Subcutaneous abdominal adipose tissue (tissue), 5 donors: ENCODE results near the gene RARG.

Experiments
- H3K27ac ChIP-seq: one replicate; pipeline ENCODE4 v1.7.0; 2013; ENCODE audit warnings: low read depth, mild to moderate bottlenecking, inconsistent platforms, low read length, moderate library complexity
- H3K27me3 ChIP-seq, 5 donors: one replicate each; pipeline ENCODE4 v1.7.0; 2013; ENCODE audit warnings: low read length in 5 of 5, inconsistent platforms in 1 of 5; ENCODE audit not compliant: control insufficient read depth in 5 of 5, insufficient read depth in 4 of 5
- H3K36me3 ChIP-seq, 5 donors: one replicate each; pipeline ENCODE4 v1.7.0; 2013; ENCODE audit warnings: low read length in 5 of 5; ENCODE audit not compliant: control insufficient read depth in 5 of 5, insufficient read depth in 5 of 5
- H3K4me1 ChIP-seq, 5 donors: one replicate each; pipeline ENCODE4 v1.7.0; 2013; ENCODE audit warnings: low read length in 5 of 5, mild to moderate bottlenecking in 3 of 5, moderate library complexity in 1 of 5; ENCODE audit not compliant: control insufficient read depth in 5 of 5, insufficient read depth in 5 of 5
- H3K4me3 ChIP-seq, 5 donors: one replicate each; pipeline ENCODE4 v1.7.0; 2013; ENCODE audit warnings: low read length in 5 of 5, low read depth in 1 of 5
- H3K9ac ChIP-seq, 5 donors: one replicate each; pipeline ENCODE4 v1.7.0; 2013; ENCODE audit warnings: low read length in 5 of 5, mild to moderate bottlenecking in 4 of 5, moderate library complexity in 3 of 5
- H3K9me3 ChIP-seq, 5 donors: one replicate each; pipeline ENCODE4 v1.7.0; 2013; ENCODE audit warnings: low read length in 5 of 5; ENCODE audit not compliant: control insufficient read depth in 5 of 5
- donor health status: healthy.
- donor health status: healthy.
- donor health status: healthy.
- donor health status: healthy.
- donor health status: healthy.

RARG gene

DNA sequence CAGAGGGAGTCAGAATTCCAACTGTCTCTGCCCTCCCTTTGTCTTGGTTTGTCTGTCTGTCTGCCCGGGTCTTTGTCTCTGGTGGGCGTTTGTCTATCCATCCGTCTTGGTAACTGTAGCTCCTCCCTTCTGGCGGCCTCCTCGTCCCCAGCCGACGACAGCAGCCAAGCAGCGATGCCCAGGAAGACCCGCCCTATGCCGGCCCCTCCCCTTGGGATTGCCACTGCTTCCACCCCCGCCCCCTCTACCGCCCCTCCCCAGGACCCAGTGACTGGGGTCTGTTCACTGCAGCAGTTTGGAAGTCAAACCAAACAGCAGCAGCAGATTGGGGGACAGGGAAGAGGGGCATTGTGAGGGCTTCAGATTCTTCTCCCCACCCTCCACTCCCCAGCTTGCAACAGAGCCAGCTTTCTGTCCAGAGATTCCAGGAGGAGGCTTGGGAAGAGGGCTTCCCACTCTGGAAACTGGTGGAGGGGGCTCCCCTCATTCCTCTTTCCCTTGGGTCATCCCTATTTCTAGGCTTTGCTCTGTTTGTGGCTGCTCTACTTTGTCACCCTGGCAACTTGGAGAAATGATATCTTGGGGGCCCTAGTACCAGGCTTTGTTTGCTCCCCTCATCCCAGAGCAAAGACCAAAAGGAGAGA is 2.4 kb upstream of the RARG start:
- Histone ChIP-seq H3K4me3 (peak overlapping the region in 1 of 5 donors; percentile 2), H3K36me3 (no peaks in the 10 kb centered on the region), H3K9me3 (no peaks in the 10 kb centered on the region), H3K27me3 (peaks cover 0 to 22% (median 4%) of the 10 kb centered on the region in 5 donors), H3K27ac (peak overlapping the region; percentile 24), H3K4me1 (peaks cover 2 to 32% (median 28%) of the 10 kb centered on the region in 5 donors), H3K9ac (peak overlapping the region in 1 of 5 donors; percentile 19)

DNA sequence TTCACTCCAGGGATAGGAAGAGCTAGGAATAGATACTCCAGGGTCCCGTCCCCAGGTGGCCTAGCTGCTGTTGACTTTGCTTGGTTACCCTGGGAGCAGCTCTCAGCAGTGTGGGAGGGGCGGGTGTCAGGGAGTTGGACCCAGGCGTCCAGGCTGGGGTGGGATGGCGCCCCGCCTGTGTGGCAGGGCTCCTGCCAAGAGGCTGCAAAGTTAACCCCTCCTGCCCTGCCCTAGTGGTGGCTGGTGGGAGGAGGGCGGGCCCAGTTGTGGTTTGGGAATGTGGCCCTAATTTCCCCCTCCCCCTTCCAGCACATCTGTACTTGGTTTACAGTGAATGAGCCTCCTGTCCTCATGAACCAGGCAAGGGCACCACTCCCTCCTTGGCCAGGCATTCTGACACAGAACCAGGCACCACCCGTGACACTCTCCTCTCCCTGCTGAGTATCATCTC is 1.7 kb upstream of the RARG start:
- Histone ChIP-seq H3K4me1 (peaks cover 2 to 32% (median 28%) of the 10 kb centered on the region in 5 donors), H3K9me3 (no peaks in the 10 kb centered on the region), H3K27ac (peak overlapping the region; percentile 24), H3K27me3 (peaks cover 0 to 22% (median 4%) of the 10 kb centered on the region in 5 donors), H3K4me3 (peak overlapping the region in 3 of 5 donors; percentile 2 to 66 (median 58)), H3K36me3 (no peaks in the 10 kb centered on the region), H3K9ac (peak overlapping the region in 1 of 5 donors; percentile 19)

DNA sequence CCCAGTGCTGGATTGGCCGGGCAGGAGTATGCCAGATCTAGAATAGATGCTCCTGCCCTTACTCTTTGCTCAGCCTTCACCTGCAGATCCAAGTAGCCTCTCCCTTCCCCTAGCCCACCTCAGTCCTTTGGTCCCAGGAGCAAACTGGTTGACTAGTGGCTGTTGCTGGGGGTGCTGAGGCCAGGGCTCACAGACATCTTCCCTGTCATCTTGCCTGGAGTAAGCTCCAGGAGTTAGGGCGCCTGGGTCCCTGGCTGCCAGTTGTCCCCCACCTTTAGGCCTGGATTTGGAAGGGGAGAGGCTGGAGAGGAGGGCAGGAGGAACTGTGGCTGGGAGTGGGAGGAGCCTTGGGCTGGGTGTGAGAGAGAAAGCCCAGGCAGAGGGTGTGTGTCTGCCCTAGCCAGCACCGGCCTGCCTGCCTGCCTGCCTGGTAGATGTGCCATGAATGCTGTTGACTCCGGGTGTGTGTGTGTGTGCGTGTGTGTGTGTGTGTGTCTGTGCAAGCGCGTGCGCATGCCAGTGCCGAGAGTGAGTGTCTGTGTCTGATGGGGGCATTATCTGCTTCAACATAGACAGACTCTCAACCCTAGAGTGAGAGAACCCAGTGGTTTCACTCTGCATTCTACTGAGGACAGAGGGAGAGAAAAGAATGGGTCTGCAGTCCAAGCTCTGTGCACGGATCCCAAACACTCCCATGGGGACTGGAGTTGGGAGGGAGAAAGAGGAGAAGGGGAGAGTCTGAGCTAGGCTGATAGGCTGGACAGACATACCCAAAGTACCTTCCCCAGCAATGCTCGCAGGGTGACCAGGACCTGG is 845 bp upstream of the RARG start:
- Histone ChIP-seq H3K27me3 (peaks cover 0 to 22% (median 4%) of the 10 kb centered on the region in 5 donors), H3K36me3 (peaks cover 0 to 2% (median 0%) of the 10 kb centered on the region in 5 donors), H3K9me3 (no peaks in the 10 kb centered on the region), H3K4me3 (peak overlapping the region; percentile 35 to 66 (median 58)), H3K27ac (no peak overlapping the region), H3K4me1 (peaks cover 2 to 32% (median 28%) of the 10 kb centered on the region in 5 donors), H3K9ac (peak overlapping the region in 2 of 5 donors; percentile 3 to 57)

DNA sequence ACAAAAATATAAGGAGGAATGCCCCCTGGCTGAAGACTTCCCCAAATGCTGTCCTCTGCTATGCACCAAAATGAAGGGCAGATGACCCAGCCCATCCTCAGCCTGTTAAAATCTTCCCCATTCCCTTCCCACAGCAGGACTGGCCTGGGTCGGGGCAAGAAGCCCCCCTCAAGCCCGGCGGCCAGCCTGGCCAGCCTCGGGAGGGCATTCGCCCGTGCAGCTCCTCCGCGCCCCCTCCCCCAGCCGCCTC is 413 bp downstream of the RARG start:
- peak overlapping the region in 3 of 5 donors; percentile 56 to 64 (median 59) for H3K9ac ChIP-seq
- H3K4me1 ChIP-seq: peaks cover 2 to 32% (median 28%) of the 10 kb centered on the region in 5 donors
- H3K27ac ChIP-seq: peak overlapping the region; percentile 23
- peaks cover 0 to 4% (median 0%) of the 10 kb centered on the region in 5 donors for H3K36me3 ChIP-seq
- H3K9me3 ChIP-seq: no peaks in the 10 kb centered on the region
- peaks cover 0 to 22% (median 4%) of the 10 kb centered on the region in 5 donors for H3K27me3 ChIP-seq
- peak overlapping the region; percentile 55 to 65 (median 58) for H3K4me3 ChIP-seq

DNA sequence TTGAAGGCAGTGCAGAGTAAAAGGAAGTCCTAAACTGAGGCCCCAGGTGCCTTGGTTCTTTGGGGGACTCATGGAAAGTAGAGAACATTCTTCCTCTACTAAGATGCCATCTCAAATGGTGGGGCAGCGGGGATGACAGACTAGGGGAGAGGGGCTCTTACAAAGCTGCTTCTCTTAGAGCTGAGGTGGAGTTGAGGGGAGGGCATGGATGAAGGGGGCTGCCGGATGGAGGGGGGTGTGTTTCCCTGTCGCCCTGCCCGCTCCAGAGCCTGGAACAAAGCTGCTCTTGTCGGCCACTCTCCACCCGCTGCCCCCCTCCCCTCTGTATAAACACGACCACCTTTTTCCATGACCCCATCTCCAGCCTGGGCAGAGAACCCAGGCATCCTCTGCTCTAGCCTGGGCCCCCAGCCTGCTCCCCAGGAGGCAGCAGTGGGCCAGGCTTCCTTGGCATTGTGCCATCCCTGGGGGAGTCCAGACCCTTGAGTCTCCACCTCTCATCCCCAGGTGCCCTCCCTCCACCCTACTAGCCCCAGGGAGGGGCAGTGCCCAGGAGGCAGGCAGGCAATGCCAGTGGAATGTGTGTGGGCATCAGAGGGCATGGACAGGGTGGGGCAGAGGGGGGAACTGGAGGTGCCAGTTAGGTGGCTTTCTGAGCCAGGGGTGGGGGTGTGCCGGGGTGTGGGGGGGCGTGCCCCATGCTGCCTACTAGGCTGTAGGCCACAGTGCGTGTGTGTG is 1.7 kb downstream of the RARG start:
- no peak overlapping the region for H3K4me3 ChIP-seq

DNA sequence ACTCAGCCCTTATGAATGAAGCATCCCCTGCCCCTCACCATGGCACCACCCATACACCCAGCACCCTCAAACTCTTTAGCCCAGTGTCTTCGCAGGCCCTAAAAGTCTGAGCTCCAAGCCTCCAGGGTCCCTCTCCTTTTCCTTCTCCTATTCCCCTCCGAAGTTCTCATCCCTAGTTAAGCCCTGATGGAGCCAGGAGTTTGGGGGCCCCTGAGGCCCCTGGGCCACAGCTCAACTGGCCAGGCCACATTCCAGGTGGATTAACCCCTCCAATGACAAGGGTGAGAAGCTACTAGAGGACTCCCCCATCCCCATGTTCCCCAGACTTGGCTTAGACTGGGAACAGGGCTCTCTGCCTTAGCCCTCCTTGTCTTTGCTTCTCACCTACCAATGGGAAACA is 2.6 kb downstream of the RARG start:
- no peak overlapping the region for H3K9ac ChIP-seq
- peaks cover 2 to 36% (median 32%) of the 10 kb centered on the region in 5 donors for H3K4me1 ChIP-seq
- H3K36me3 ChIP-seq: peaks cover 0 to 4% (median 0%) of the 10 kb centered on the region in 5 donors
- peaks cover 0 to 13% (median 4%) of the 10 kb centered on the region in 5 donors for H3K27me3 ChIP-seq
- no peaks in the 10 kb centered on the region for H3K9me3 ChIP-seq
- H3K4me3 ChIP-seq: no peak overlapping the region
- H3K27ac ChIP-seq: no peak overlapping the region

More for the DNA sequence above, 1.7 kb downstream of the RARG start:
- Histone ChIP-seq H3K9me3 (no peaks in the 10 kb centered on the region), H3K9ac (no peak overlapping the region), H3K4me1 (peaks cover 2 to 32% (median 30%) of the 10 kb centered on the region in 5 donors), H3K27ac (no peak overlapping the region), H3K27me3 (peaks cover 0 to 22% (median 4%) of the 10 kb centered on the region in 5 donors), H3K36me3 (peaks cover 0 to 4% (median 0%) of the 10 kb centered on the region in 5 donors)

DNA sequence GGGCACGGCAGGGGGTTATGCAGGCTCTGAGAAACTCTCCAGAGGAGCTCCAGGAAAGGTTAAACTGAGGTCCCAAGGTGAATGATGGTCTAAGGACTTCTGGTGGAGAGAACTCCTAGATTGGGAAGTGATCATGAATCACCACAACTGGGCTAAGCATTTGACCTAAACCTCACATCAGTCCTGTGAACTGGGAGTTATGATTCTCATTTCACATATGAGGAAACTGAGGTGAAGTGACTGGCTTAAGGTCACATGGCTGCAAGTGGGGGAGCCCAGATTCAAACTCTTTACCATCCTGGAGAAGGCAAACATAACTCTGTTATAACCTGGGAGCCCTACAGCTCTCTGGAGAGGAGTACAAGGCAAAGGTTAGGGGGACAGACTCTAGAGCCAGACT is 4.2 kb downstream of the RARG start:
- Histone ChIP-seq H3K27ac (no peak overlapping the region), H3K9me3 (no peaks in the 10 kb centered on the region), H3K4me1 (peaks cover 4 to 39% (median 34%) of the 10 kb centered on the region in 5 donors), H3K4me3 (no peak overlapping the region), H3K27me3 (no peaks in the 10 kb centered on the region), H3K9ac (no peak overlapping the region), H3K36me3 (peaks cover 0 to 4% (median 0%) of the 10 kb centered on the region in 5 donors)

DNA sequence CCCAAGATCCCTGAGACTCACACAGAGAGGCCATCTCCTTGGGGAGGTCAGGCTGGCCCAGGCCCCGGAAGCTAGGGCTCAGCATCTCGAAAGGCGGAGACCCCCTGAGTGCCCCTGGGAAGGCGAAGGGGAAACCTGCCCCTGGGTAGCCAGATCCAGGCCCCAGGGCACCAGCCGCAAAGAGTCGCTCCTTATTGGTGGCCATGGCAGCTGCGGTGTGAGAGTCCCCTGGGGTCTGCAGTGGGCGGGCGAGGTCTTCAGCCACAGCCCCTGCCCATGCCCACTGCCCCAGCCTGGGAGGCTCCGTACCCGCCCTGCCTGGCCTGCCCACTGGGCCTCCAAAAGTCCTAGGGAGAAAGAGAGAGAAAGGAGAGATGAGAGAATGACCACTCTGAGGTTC is 4.7 kb downstream of the RARG start:
- Histone ChIP-seq H3K4me1 (peaks cover 4 to 39% (median 34%) of the 10 kb centered on the region in 5 donors), H3K9ac (no peak overlapping the region), H3K36me3 (peaks cover 0 to 4% (median 0%) of the 10 kb centered on the region in 5 donors), H3K27me3 (no peaks in the 10 kb centered on the region), H3K27ac (no peak overlapping the region), H3K4me3 (no peak overlapping the region), H3K9me3 (no peaks in the 10 kb centered on the region)

DNA sequence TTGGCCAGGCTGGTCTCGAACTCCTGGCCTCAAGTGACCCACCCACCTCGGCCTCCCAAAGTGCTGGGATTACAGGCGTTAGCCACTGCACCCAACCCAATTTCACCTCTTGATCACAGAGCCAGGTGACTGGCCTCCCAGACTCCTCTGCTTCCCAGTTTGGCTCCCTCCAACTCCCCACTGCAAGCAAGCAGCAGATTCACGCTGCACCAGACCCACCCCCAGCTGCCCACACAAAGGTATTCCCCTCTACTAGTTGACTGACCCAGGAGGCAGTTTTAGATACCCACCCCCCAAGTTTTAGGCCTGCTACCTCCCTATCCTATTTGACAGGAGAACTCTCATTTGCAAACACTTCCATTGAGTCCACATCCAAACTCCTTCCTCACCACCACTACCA is 5.2 kb downstream of the RARG start:
- no peaks in the 10 kb centered on the region for H3K27me3 ChIP-seq
- H3K4me3 ChIP-seq: no peak overlapping the region
- peaks cover 6 to 42% (median 35%) of the 10 kb centered on the region in 5 donors for H3K4me1 ChIP-seq
- no peak overlapping the region for H3K9ac ChIP-seq
- no peak overlapping the region for H3K27ac ChIP-seq
- no peaks in the 10 kb centered on the region for H3K9me3 ChIP-seq
- H3K36me3 ChIP-seq: peaks cover 0 to 4% (median 0%) of the 10 kb centered on the region in 5 donors
